Measurements from ENCODE around the gene ECD. TPM values are rescaled to one million over a fixed set of nuclear protein-coding genes. Genes with fewer than 3 reads are reported as not detected.

ECD gene
- total RNA-seq, 1 experiment from 2014 or later: 47.4 TPM

- no peak overlapping the region for H3K4me3 ChIP-seq
- no peak for DNase-seq (ENCODE audit: low read depth in 1 of 2, low spot score in 2 of 2)
- H3K27ac ChIP-seq: no peak overlapping the region
- no peaks in the 10 kb centered on the region for H3K9me3 ChIP-seq (replicated peaks)
- H3K36me3 ChIP-seq: peaks cover 7% of the 10 kb centered on the region
- peaks cover 4% of the 10 kb centered on the region for H3K4me1 ChIP-seq (replicated peaks)
- H3K27me3 ChIP-seq (replicated peaks): no peaks in the 10 kb centered on the region
Observed at GRCh38 chr10:73106301-73106700, 61.5 kb downstream of the ECD start.

- Histone ChIP-seq H3K4me3 (no peak overlapping the region), H3K36me3 (no peaks in the 10 kb centered on the region), H3K4me1 (replicated peaks) (peaks cover 4% of the 10 kb centered on the region), H3K27me3 (replicated peaks) (no peaks in the 10 kb centered on the region), H3K9me3 (replicated peaks) (no peaks in the 10 kb centered on the region), H3K27ac (no peak overlapping the region)
- DNase-seq (ENCODE audit: low read depth in 1 of 2, low spot score in 2 of 2): no peak
Observed at GRCh38 chr10:73099141-73099540, 68.7 kb downstream of the ECD start.

GRCh38 chr10:73097305-73097670 is 70.5 kb downstream of the ECD start:
- no peaks in the 10 kb centered on the region for H3K9me3 ChIP-seq (replicated peaks)
- peaks cover 7% of the 10 kb centered on the region for H3K4me1 ChIP-seq (replicated peaks)
- peak overlapping the region; percentile 51 for H3K27ac ChIP-seq
- H3K4me3 ChIP-seq: peak overlapping the region; percentile 65
- no peaks in the 10 kb centered on the region for H3K36me3 ChIP-seq
- no peaks in the 10 kb centered on the region for H3K27me3 ChIP-seq (replicated peaks)
- no peak for DNase-seq (ENCODE audit: low read depth in 1 of 2, low spot score in 2 of 2)

GRCh38 chr10:73096449-73097304 is 71.1 kb downstream of the ECD start, which contains the start of gene P4HA1:
Gene P4HA1, minus strand, starts transcription at chr10:73096866. Its CDS starts 21,983 bp downstream, at chr10:73074883.
- Histone ChIP-seq H3K4me1 (replicated peaks) (peaks cover 7% of the 10 kb centered on the region), H3K27ac (peak within 1 kb of the TSS; percentile 51), H3K36me3 (no peaks in the 10 kb centered on the region), H3K9me3 (replicated peaks) (no peaks in the 10 kb centered on the region), H3K4me3 (peak within 1 kb of the TSS; percentile 65), H3K27me3 (replicated peaks) (no peaks in the 10 kb centered on the region)
- peak; percentile 99 for DNase-seq (ENCODE audit: low read depth in 1 of 2, low spot score in 2 of 2)

- Histone ChIP-seq H3K4me3 (peak overlapping the region; percentile 65), H3K27ac (peak overlapping the region; percentile 51), H3K27me3 (replicated peaks) (no peaks in the 10 kb centered on the region), H3K36me3 (no peaks in the 10 kb centered on the region), H3K4me1 (replicated peaks) (peaks cover 7% of the 10 kb centered on the region), H3K9me3 (replicated peaks) (no peaks in the 10 kb centered on the region)
- DNase-seq (ENCODE audit: low read depth in 1 of 2, low spot score in 2 of 2): peak; percentile 73 to 81
Observed at GRCh38 chr10:73096041-73096448, 71.8 kb downstream of the ECD start.

GRCh38 chr10:73095481-73096021 is 72.3 kb downstream of the ECD start:
- Histone ChIP-seq H3K27ac (peak overlapping the region; percentile 51), H3K36me3 (no peaks in the 10 kb centered on the region), H3K4me1 (replicated peaks) (peaks cover 7% of the 10 kb centered on the region), H3K4me3 (peak overlapping the region; percentile 65), H3K27me3 (replicated peaks) (no peaks in the 10 kb centered on the region), H3K9me3 (replicated peaks) (no peaks in the 10 kb centered on the region)
- peak; percentile 72 to 76 for DNase-seq (ENCODE audit: low read depth in 1 of 2, low spot score in 2 of 2)

GRCh38 chr10:73094986-73095480 is 72.8 kb downstream of the ECD start:
- peak overlapping the region; percentile 65 for H3K4me3 ChIP-seq
- H3K4me1 ChIP-seq (replicated peaks): peaks cover 7% of the 10 kb centered on the region
- no peaks in the 10 kb centered on the region for H3K9me3 ChIP-seq (replicated peaks)
- peak overlapping the region; percentile 51 for H3K27ac ChIP-seq
- no peaks in the 10 kb centered on the region for H3K36me3 ChIP-seq
- DNase-seq (ENCODE audit: low read depth in 1 of 2, low spot score in 2 of 2): no peak
- no peaks in the 10 kb centered on the region for H3K27me3 ChIP-seq (replicated peaks)

- no peaks in the 10 kb centered on the region for H3K9me3 ChIP-seq (replicated peaks)
- no peak overlapping the region for H3K27ac ChIP-seq
- H3K36me3 ChIP-seq: no peaks in the 10 kb centered on the region
- peak overlapping the region; percentile 65 for H3K4me3 ChIP-seq
- DNase-seq (ENCODE audit: low read depth in 1 of 2, low spot score in 2 of 2): peak in 1 of 2 experiments; percentile 23
- H3K27me3 ChIP-seq (replicated peaks): no peaks in the 10 kb centered on the region
- peaks cover 7% of the 10 kb centered on the region for H3K4me1 ChIP-seq (replicated peaks)
Observed at GRCh38 chr10:73093922-73094850, 73.6 kb downstream of the ECD start.

- H3K27me3 ChIP-seq (replicated peaks): no peaks in the 10 kb centered on the region
- H3K9me3 ChIP-seq (replicated peaks): no peaks in the 10 kb centered on the region
- H3K36me3 ChIP-seq: no peaks in the 10 kb centered on the region
- DNase-seq (ENCODE audit: low read depth in 1 of 2, low spot score in 2 of 2): no peak
- no peak overlapping the region for H3K4me3 ChIP-seq
- peaks cover 7% of the 10 kb centered on the region for H3K4me1 ChIP-seq (replicated peaks)
- no peak overlapping the region for H3K27ac ChIP-seq
Observed at GRCh38 chr10:73092830-73093229, 75.0 kb downstream of the ECD start.

- Histone ChIP-seq H3K27me3 (replicated peaks) (no peaks in the 10 kb centered on the region), H3K4me3 (no peak overlapping the region), H3K36me3 (no peaks in the 10 kb centered on the region), H3K9me3 (replicated peaks) (no peaks in the 10 kb centered on the region), H3K4me1 (replicated peaks) (no peaks in the 10 kb centered on the region), H3K27ac (no peak overlapping the region)
- DNase-seq (ENCODE audit: low read depth in 1 of 2, low spot score in 2 of 2): no peak
Observed at GRCh38 chr10:73088304-73088703, 79.5 kb downstream of the ECD start.

GRCh38 chr10:73086816-73087215 is 81.0 kb downstream of the ECD start:
- no peaks in the 10 kb centered on the region for H3K36me3 ChIP-seq
- H3K27me3 ChIP-seq (replicated peaks): no peaks in the 10 kb centered on the region
- no peak for DNase-seq (ENCODE audit: low read depth in 1 of 2, low spot score in 2 of 2)
- H3K4me1 ChIP-seq (replicated peaks): no peaks in the 10 kb centered on the region
- H3K4me3 ChIP-seq: no peak overlapping the region
- H3K27ac ChIP-seq: no peak overlapping the region
- H3K9me3 ChIP-seq (replicated peaks): no peaks in the 10 kb centered on the region

- H3K27ac ChIP-seq: no peak overlapping the region
- no peak overlapping the region for H3K4me3 ChIP-seq
- no peaks in the 10 kb centered on the region for H3K27me3 ChIP-seq (replicated peaks)
- DNase-seq (ENCODE audit: low read depth in 1 of 2, low spot score in 2 of 2): no peak
- no peaks in the 10 kb centered on the region for H3K9me3 ChIP-seq (replicated peaks)
- no peaks in the 10 kb centered on the region for H3K4me1 ChIP-seq (replicated peaks)
- H3K36me3 ChIP-seq: no peaks in the 10 kb centered on the region
Observed at GRCh38 chr10:73084209-73084608, 83.6 kb downstream of the ECD start.

Measured in SJSA1 (cell line).